Measurements from ENCODE around the gene PNPLA3. TPM values are rescaled to one million over a fixed set of nuclear protein-coding genes. Genes with fewer than 3 reads are reported as not detected.

The PNPLA3 gene
- total RNA-seq, 1 experiment from 2014 or later, result 1.3 TPM

- Histone ChIP-seq H3K4me1 (no peaks in the 10 kb centered on the region), H3K27ac (no peak overlapping the region), H3K36me3 (peaks cover 13% of the 10 kb centered on the region), H3K9me3 (replicated peaks) (no peaks in the 10 kb centered on the region), H3K27me3 (no peaks in the 10 kb centered on the region), H3K4me3 (no peak overlapping the region)
- no peak for DNase-seq
Measured at GRCh38 chr22:43976861-43977795, 53.5 kb downstream of the PNPLA3 start.

GRCh38 chr22:43978558-43978957 lies 55.0 kb downstream of the PNPLA3 start:
- DNase-seq, result no peak
- Histone ChIP-seq H3K4me3 (no peak overlapping the region), H3K27ac (no peak overlapping the region), H3K9me3 (replicated peaks) (no peaks in the 10 kb centered on the region), H3K36me3 (peaks cover 11% of the 10 kb centered on the region), H3K27me3 (no peaks in the 10 kb centered on the region), H3K4me1 (no peaks in the 10 kb centered on the region)

- no peak overlapping the region for H3K27ac ChIP-seq
- no peak for DNase-seq
- H3K27me3 ChIP-seq, result no peaks in the 10 kb centered on the region
- no peaks in the 10 kb centered on the region for H3K4me1 ChIP-seq
- H3K4me3 ChIP-seq, result no peak overlapping the region
- H3K36me3 ChIP-seq, result peaks cover 15% of the 10 kb centered on the region
- no peaks in the 10 kb centered on the region for H3K9me3 ChIP-seq (replicated peaks)
Measured at GRCh38 chr22:43980579-43980978, 57.0 kb downstream of the PNPLA3 start.

GRCh38 chr22:43980996-43981395 lies 57.4 kb downstream of the PNPLA3 start:
- H3K4me3 ChIP-seq, result no peak overlapping the region
- H3K27me3 ChIP-seq, result no peaks in the 10 kb centered on the region
- H3K27ac ChIP-seq, result no peak overlapping the region
- H3K4me1 ChIP-seq, result no peaks in the 10 kb centered on the region
- H3K36me3 ChIP-seq, result peaks cover 15% of the 10 kb centered on the region
- no peak for DNase-seq
- no peaks in the 10 kb centered on the region for H3K9me3 ChIP-seq (replicated peaks)

- DNase-seq, result no peak
Measured at GRCh38 chr22:43983808-43984207, 60.2 kb downstream of the PNPLA3 start.

GRCh38 chr22:43985532-43985931 lies 61.9 kb downstream of the PNPLA3 start:
- Histone ChIP-seq H3K27me3 (no peaks in the 10 kb centered on the region), H3K4me1 (no peaks in the 10 kb centered on the region), H3K4me3 (no peak overlapping the region), H3K9me3 (replicated peaks) (no peaks in the 10 kb centered on the region), H3K27ac (no peak overlapping the region), H3K36me3 (peaks cover 13% of the 10 kb centered on the region)
- no peak for DNase-seq

More at GRCh38 chr22:43983808-43984207, 60.2 kb downstream of the PNPLA3 start:
- Histone ChIP-seq H3K4me1 (no peaks in the 10 kb centered on the region), H3K27me3 (no peaks in the 10 kb centered on the region), H3K36me3 (peaks cover 13% of the 10 kb centered on the region), H3K4me3 (no peak overlapping the region), H3K9me3 (replicated peaks) (no peaks in the 10 kb centered on the region), H3K27ac (no peak overlapping the region)

- H3K36me3 ChIP-seq, result peaks cover 3% of the 10 kb centered on the region; the same call in 1 of the 2 replicates
- no peaks in the 10 kb centered on the region for H3K9me3 ChIP-seq (replicated peaks)
- no peak overlapping the region for H3K4me3 ChIP-seq
- H3K4me1 ChIP-seq, result 0 out of 2 replicates have a peak, but pooled peaks cover 1% of the 10 kb centered on the region
- H3K27ac ChIP-seq, result no peak overlapping the region
- no peaks in the 10 kb centered on the region for H3K27me3 ChIP-seq
- DNase-seq, result peak; percentile 22 to 30
Measured at GRCh38 chr22:43988116-43988820, 64.7 kb downstream of the PNPLA3 start.

- H3K4me1 ChIP-seq, result 0 out of 2 replicates have a peak, but pooled peaks cover 2% of the 10 kb centered on the region
- peaks cover under 1% of the 10 kb centered on the region; the same call in 1 of the 2 replicates for H3K36me3 ChIP-seq
Measured at GRCh38 chr22:43988960-43989359, 65.4 kb downstream of the PNPLA3 start.

GRCh38 chr22:43990044-43990443 lies 66.4 kb downstream of the PNPLA3 start:
- Histone ChIP-seq H3K9me3 (replicated peaks) (no peaks in the 10 kb centered on the region), H3K4me3 (no peak overlapping the region), H3K27ac (no peak overlapping the region), H3K36me3 (no peaks in the 10 kb centered on the region; the same call in 1 of the 2 replicates), H3K27me3 (no peaks in the 10 kb centered on the region), H3K4me1 (0 out of 2 replicates have a peak, but pooled peaks cover 2% of the 10 kb centered on the region)
- DNase-seq, result no peak

More at GRCh38 chr22:43988960-43989359, 65.4 kb downstream of the PNPLA3 start:
- Histone ChIP-seq H3K4me3 (no peak overlapping the region), H3K9me3 (replicated peaks) (no peaks in the 10 kb centered on the region), H3K27ac (no peak overlapping the region), H3K27me3 (no peaks in the 10 kb centered on the region)
- DNase-seq, result no peak

- no peak for DNase-seq
- no peak overlapping the region for H3K27ac ChIP-seq
- H3K27me3 ChIP-seq, result no peaks in the 10 kb centered on the region
- 0 out of 2 replicates have a peak, but pooled peaks cover 2% of the 10 kb centered on the region for H3K4me1 ChIP-seq
- no peak overlapping the region for H3K4me3 ChIP-seq
- no peaks in the 10 kb centered on the region for H3K9me3 ChIP-seq (replicated peaks)
- H3K36me3 ChIP-seq, result no peaks in the 10 kb centered on the region; the same call in 1 of the 2 replicates
Measured at GRCh38 chr22:43991316-43992020, 67.9 kb downstream of the PNPLA3 start.

- H3K36me3 ChIP-seq, result no peaks in the 10 kb centered on the region; the same call in 1 of the 2 replicates
- DNase-seq, result no peak
- H3K9me3 ChIP-seq (replicated peaks), result no peaks in the 10 kb centered on the region
- no peak overlapping the region for H3K27ac ChIP-seq
- H3K4me1 ChIP-seq, result 0 out of 2 replicates have a peak, but pooled peaks cover 2% of the 10 kb centered on the region
- no peak overlapping the region for H3K4me3 ChIP-seq
- H3K27me3 ChIP-seq, result no peaks in the 10 kb centered on the region
Measured at GRCh38 chr22:43992331-43992821, 68.8 kb downstream of the PNPLA3 start.

- peak; percentile 42 to 64 for DNase-seq
- H3K4me3 ChIP-seq, result no peak overlapping the region
- H3K4me1 ChIP-seq, result 0 out of 2 replicates have a peak, but pooled peaks cover 2% of the 10 kb centered on the region
- no peaks in the 10 kb centered on the region; the same call in 1 of the 2 replicates for H3K36me3 ChIP-seq
- H3K9me3 ChIP-seq (replicated peaks), result no peaks in the 10 kb centered on the region
- H3K27ac ChIP-seq, result no peak overlapping the region
- H3K27me3 ChIP-seq, result no peaks in the 10 kb centered on the region
Measured at GRCh38 chr22:43993072-43993760, 69.6 kb downstream of the PNPLA3 start.

GRCh38 chr22:43994006-43994405 lies 70.4 kb downstream of the PNPLA3 start:
- DNase-seq, result no peak
- Histone ChIP-seq H3K27me3 (no peaks in the 10 kb centered on the region), H3K9me3 (replicated peaks) (no peaks in the 10 kb centered on the region), H3K36me3 (no peaks in the 10 kb centered on the region; the same call in 1 of the 2 replicates), H3K27ac (no peak overlapping the region), H3K4me1 (0 out of 2 replicates have a peak, but pooled peaks cover 2% of the 10 kb centered on the region), H3K4me3 (no peak overlapping the region)

Measured in SJCRH30 (cell line).